ENCODE measurements around the gene KCNK2. TPM values are rescaled to one million over a fixed set of nuclear protein-coding genes. Genes with fewer than 3 reads are reported as not detected.

KCNK2 gene
- total and polyA plus RNA-seq, 10 of the 15 experiments (the other 5 are each of a cell fraction or from before 2014, with no cell fraction given): 0.04 to 0.13 (median 0.08) TPM; not detected in 4

- intact Hi-C loops (cut with micrococcal nuclease; ENCODE audit: unreplicated experiment): no loop called here
- ChIA-PET RAD21 (ENCODE audit: unreplicated experiment) (no interaction called here), SMC1A (ENCODE audit: uncharacterized antibody, unreplicated experiment) (no interaction called here), CTCF (interaction anchor here (1.4 kb wide), 1 partner anchor 25 kb away, joined by 3 read pairs; no protein-coding TSS in a partner anchor), POLR2A (no interaction called here)
- no peaks in the 10 kb centered on the region for H3K4me1 ChIP-seq (ENCODE audit: control insufficient read depth, insufficient read depth, low read length)
- H3K36me3 ChIP-seq (ENCODE audit: control insufficient read depth in 2 of 2, insufficient read depth in 2 of 2, low read length in 1 of 2): no peaks in the 10 kb centered on the region
- H3K27me3 ChIP-seq (replicated peaks in 1 of 2; ENCODE audit: control insufficient read depth in 2 of 2, insufficient read depth in 2 of 2, low read length in 1 of 2): no peaks in the 10 kb centered on the region
- BruUV-seq (replicated peaks): no TSS peak
- ATAC-seq (no peak), FAIRE-seq (no peak), DNase-seq (ENCODE audit: low read depth, low spot score) (no peak)
- H3K79me2 ChIP-seq (ENCODE audit: control insufficient read depth, insufficient read depth, low read length): no peaks in the 10 kb centered on the region
- no peaks in the 10 kb centered on the region for H4K20me1 ChIP-seq (ENCODE audit: control insufficient read depth, insufficient read depth)
- no peak overlapping the region for H2AFZ ChIP-seq (ENCODE audit: control insufficient read depth, low read depth, low read length)
- no peak overlapping the region for H3K9ac ChIP-seq (ENCODE audit: control insufficient read depth, insufficient read depth, low read length)
- no peaks in the 10 kb centered on the region for H3K9me3 ChIP-seq (replicated peaks; ENCODE audit: control insufficient read depth, insufficient read depth, low read length)
- no peak overlapping the region for H3K27ac ChIP-seq (ENCODE audit: control insufficient read depth, insufficient read depth)
- in situ Hi-C loops (cut with MboI): no loop called here
- 1% methylated on average over 5 of the region's 5 CpGs for WGBS (ENCODE audit: insufficient coverage, insufficient replicate concordance, low lambda C conversion rate, missing lambda C conversion rate)
- no peak for TF ChIP-seq POLR2A (IDR thresholded peaks at IDR 0.05; ENCODE audit: low read depth, low read length)
- TF ChIP-seq WRNIP1 (IDR thresholded peaks at IDR 0.05; ENCODE audit: borderline replicate concordance, low read depth, low read length): no peak
- no peak for TF ChIP-seq E4F1 (IDR thresholded peaks at IDR 0.05; ENCODE audit: borderline replicate concordance, partially characterized antibody)
- no peak for TF ChIP-seq PRDM15 (CRISPR knock-in tag; IDR thresholded peaks at IDR 0.05)
- no peak for TF ChIP-seq HDGF (IDR thresholded peaks at IDR 0.05)
- TF ChIP-seq RCOR1 (conservative IDR thresholded peaks at IDR 0.05; ENCODE audit: low read depth, low read length): no peak
- H3K4me2 ChIP-seq (ENCODE audit: control insufficient read depth, insufficient read depth): no peak overlapping the region
- no peak overlapping the region for H3K4me3 ChIP-seq
These were observed 36.7 kb upstream of the KCNK2 start for GRCh38 chr1:215045698-215046308.

Measured in GM12878 (cell line).